NCI-H1048 (cell line): Measurements from ENCODE around the gene EFNA4.

ENCODE experiments used
- DNase-seq: peaks from one replicate; lab custom pipeline; 2025; lab: John Stamatoyannopoulos, UW

The EFNA4 gene

GRCh38 chr1:155052439-155053395 lies 10.8 kb upstream of the EFNA4 start:
- DNase-seq: no peak

GRCh38 chr1:155053531-155054105 lies 9.9 kb upstream of the EFNA4 start:
- no peak for DNase-seq

- DNase-seq: no peak
Measured at GRCh38 chr1:155057104-155057503, 6.4 kb upstream of the EFNA4 start.

GRCh38 chr1:155057788-155058211 lies 5.7 kb upstream of the EFNA4 start:
- no peak for DNase-seq

GRCh38 chr1:155060736-155061135 lies 2.8 kb upstream of the EFNA4 start:
- DNase-seq: no peak

- peak; percentile 85 for DNase-seq
Measured at GRCh38 chr1:155061381-155062150, 2.0 kb upstream of the EFNA4 start.

GRCh38 chr1:155062151-155062686 lies 1.3 kb upstream of the EFNA4 start:
- DNase-seq: no peak

- no peak for DNase-seq
Measured at GRCh38 chr1:155062702-155063411, 683 bp upstream of the EFNA4 start.

- no peak for DNase-seq
Measured at GRCh38 chr1:155064111-155064831, 731 bp downstream of the EFNA4 start.

GRCh38 chr1:155064832-155065429 lies 1.4 kb downstream of the EFNA4 start:
- DNase-seq: no peak

- no peak for DNase-seq
Measured at GRCh38 chr1:155066777-155067176, 3.2 kb downstream of the EFNA4 start.

- DNase-seq: no peak
Measured at GRCh38 chr1:155068599-155068998, 5.1 kb downstream of the EFNA4 start.

- no peak for DNase-seq
Measured at GRCh38 chr1:155069551-155070157, 6.1 kb downstream of the EFNA4 start.

- no peak for DNase-seq
Measured at GRCh38 chr1:155070158-155070621, 6.7 kb downstream of the EFNA4 start.

GRCh38 chr1:155070721-155071569 lies 7.4 kb downstream of the EFNA4 start:
- no peak for DNase-seq

GRCh38 chr1:155071701-155072100 lies 8.2 kb downstream of the EFNA4 start:
- DNase-seq: no peak

- DNase-seq: no peak
Measured at GRCh38 chr1:155072531-155073289, 9.2 kb downstream of the EFNA4 start.
